PC-9 (cell line): ENCODE results near the gene LOXL4.

Experiments used
- EZH2 ChIP-seq: fragments of 200-600 bp; sonication (generic); IDR thresholded peaks from 2 replicates; pipeline ENCODE4 v1.8.0; 2017; ENCODE audit warnings: antibody characterized with exemption, low read depth
- TF ChIP-seq, protein P1 (sequence below): fragments of 200-600 bp; sonication (generic); conservative IDR thresholded peaks from 2 replicates; pipeline ENCODE4 v1.6.1; 2017; ENCODE audit warnings: mixed run types, antibody characterized with exemption, mild to moderate bottlenecking, moderate library complexity

DNA sequence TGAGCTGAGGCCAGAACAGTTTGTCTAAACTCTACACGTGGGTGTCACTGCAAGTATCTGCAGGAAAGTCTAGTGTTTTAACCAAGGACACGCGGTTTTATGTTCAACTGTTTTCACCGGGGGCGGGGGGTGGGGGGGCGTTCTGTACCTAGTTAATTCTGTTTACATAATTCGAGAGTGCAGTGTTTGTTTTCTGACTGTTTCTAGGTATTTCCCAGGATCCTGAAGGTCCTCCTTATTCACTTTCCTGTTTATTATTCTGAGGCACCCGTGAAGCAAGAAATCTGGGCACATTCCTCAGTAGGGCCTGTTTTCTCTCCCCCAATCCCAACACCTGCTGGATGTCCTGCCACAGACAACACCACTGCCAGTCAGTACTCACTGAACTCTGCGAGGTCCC is 7.6 kb downstream of the LOXL4 start:
- TF ChIP-seq, protein P1, sequence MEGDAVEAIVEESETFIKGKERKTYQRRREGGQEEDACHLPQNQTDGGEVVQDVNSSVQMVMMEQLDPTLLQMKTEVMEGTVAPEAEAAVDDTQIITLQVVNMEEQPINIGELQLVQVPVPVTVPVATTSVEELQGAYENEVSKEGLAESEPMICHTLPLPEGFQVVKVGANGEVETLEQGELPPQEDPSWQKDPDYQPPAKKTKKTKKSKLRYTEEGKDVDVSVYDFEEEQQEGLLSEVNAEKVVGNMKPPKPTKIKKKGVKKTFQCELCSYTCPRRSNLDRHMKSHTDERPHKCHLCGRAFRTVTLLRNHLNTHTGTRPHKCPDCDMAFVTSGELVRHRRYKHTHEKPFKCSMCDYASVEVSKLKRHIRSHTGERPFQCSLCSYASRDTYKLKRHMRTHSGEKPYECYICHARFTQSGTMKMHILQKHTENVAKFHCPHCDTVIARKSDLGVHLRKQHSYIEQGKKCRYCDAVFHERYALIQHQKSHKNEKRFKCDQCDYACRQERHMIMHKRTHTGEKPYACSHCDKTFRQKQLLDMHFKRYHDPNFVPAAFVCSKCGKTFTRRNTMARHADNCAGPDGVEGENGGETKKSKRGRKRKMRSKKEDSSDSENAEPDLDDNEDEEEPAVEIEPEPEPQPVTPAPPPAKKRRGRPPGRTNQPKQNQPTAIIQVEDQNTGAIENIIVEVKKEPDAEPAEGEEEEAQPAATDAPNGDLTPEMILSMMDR: no peak
- TF ChIP-seq EZH2: no peak
